ENCODE measurements around the gene LRCH1.

The LRCH1 gene

DNA sequence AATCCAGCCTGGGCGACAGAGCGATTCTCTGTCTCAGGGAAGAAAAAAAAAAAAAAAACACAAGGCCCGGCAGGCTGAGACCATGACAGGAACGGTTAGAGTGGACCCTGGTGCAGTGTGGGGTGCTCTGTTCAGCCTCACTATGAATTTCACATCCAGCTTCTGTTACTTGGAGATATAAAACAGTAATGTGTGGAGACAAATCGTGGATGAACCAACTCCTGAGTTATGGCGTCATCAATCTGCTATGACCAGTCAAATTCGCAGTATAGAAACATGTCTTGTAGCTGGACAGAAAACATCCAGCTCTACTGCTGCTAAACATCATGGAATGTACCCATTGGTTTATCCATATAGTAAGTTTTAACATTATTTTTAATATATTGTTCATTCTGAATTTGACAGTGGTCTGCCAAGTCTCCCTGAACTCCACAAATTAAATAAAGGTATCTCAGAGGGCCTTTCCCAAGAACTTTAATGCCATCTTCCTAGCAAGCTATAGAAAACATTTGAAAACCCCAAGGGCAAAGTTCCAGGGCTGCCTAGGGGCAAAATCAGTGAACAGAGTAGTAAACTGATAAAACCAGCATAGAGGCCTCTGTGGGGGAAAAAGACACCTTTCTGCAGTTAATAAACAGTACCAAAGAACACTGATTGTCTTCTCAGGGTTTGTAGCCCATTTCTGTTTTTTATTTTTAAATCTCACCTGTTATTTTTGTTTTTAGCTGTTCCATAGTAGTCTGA lies 75.8 kb downstream of the LRCH1 start:
- TF ChIP-seq GATA1 (IDR thresholded peaks at IDR 0.05; ENCODE audit: low read depth, low read length) (no peak), POLR2A (IDR thresholded peaks at IDR 0.05; ENCODE audit: low read length) (no peak)

GRCh38 chr13:46629811-46630413 lies 76.9 kb downstream of the LRCH1 start:
- no peak for TF ChIP-seq POLR2A (IDR thresholded peaks at IDR 0.05; ENCODE audit: low read length)
- no peak for TF ChIP-seq GATA1 (IDR thresholded peaks at IDR 0.05; ENCODE audit: low read depth, low read length)
- peak; percentile 8 to 55 for DNase-seq

More for the DNA sequence above, 75.8 kb downstream of the LRCH1 start:
- DNase-seq = no peak

DNA sequence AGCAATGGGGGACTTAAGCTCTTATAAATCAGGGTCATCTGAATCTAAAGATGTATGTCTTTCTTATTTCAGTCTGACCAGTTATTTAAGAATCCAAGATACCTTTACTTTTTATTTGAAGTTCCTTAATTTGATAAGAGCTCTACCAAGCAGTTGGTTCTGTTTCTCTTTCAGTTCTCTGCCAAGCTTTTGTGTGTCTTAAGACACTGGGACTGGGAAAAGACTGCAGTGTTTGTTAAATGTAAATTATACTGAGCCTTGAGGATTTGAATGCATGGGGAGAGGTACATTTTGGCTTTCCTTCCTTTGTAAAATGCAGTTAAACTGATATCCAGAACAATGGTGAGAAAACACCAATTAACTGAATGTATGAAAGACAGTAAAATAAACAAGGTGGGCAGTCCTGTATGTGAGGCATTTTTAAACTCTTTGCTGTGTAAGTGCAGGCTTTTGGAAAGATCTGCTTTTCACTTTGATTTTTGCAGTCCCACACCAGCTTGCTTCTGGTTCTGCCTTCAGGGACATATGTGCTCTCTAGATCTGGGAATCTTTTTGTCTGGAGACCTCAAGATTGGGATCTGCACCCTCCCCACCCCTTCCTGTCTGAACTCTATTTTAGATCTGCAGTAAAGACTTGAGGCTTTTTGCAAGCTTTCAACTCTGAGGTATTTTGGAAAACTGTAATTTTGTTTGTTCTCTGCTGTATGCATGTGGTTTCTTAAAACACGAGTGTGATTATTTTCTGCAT lies 77.6 kb downstream of the LRCH1 start:
- no peak for TF ChIP-seq POLR2A (IDR thresholded peaks at IDR 0.05; ENCODE audit: low read length)
- TF ChIP-seq GATA1 (IDR thresholded peaks at IDR 0.05; ENCODE audit: low read depth, low read length) = no peak
- peak in 1 of 2 experiments; percentile 7 for DNase-seq

DNA sequence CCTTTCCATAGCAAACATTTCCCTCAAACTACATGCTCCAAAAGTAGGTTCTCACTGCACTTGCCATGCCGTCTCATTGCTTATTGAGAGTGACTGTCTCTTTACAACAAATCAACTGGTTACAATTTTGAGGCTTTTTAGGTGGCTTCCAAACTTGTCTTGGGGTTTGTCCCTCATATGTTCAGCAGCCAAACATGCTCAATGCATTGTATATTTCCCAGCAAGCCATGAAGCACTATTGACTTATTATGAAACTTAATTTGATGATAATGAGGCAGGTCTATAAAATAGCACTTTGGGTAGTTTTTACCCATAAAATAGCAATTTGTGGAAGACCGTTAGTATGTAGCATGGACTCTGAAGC lies 78.2 kb downstream of the LRCH1 start:
- no peak for DNase-seq
- TF ChIP-seq POLR2A (IDR thresholded peaks at IDR 0.05; ENCODE audit: low read length) (no peak), GATA1 (IDR thresholded peaks at IDR 0.05; ENCODE audit: low read depth, low read length) (no peak)

GRCh38 chr13:46632176-46632575 lies 79.2 kb downstream of the LRCH1 start:
- no peak for DNase-seq

GRCh38 chr13:46633416-46633815 lies 80.4 kb downstream of the LRCH1 start:
- no peak for DNase-seq
- TF ChIP-seq POLR2A (IDR thresholded peaks at IDR 0.05; ENCODE audit: low read length) (no peak), GATA1 (IDR thresholded peaks at IDR 0.05; ENCODE audit: low read depth, low read length) (no peak)

More at GRCh38 chr13:46632176-46632575, 79.2 kb downstream of the LRCH1 start:
- TF ChIP-seq GATA1 (IDR thresholded peaks at IDR 0.05; ENCODE audit: low read depth, low read length) (no peak), POLR2A (IDR thresholded peaks at IDR 0.05; ENCODE audit: low read length) (no peak)

- TF ChIP-seq POLR2A (IDR thresholded peaks at IDR 0.05; ENCODE audit: low read length) = no peak
- no peak for TF ChIP-seq GATA1 (IDR thresholded peaks at IDR 0.05; ENCODE audit: low read depth, low read length)
- no peak for DNase-seq
Measured at GRCh38 chr13:46636451-46636850, 83.5 kb downstream of the LRCH1 start.

DNA sequence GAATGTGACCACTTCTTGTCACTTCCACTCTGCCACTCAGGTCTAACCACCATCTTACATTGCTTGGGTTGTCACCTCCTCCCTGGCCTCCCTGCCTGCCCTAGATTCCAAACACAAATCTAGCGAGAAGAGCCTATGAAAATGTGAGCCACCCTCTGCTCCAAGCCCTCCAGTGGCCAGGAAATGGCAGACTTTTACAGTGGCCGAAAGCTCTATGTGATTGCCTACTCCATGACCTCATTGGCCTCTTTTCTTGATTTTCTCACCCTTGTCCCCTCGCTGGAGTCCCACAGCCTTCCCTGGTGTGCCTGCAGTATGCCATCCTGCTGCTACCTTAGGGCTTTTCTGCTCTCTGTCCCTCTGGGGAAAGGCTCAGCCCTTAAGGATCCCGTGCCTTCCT lies 84.2 kb downstream of the LRCH1 start:
- DNase-seq = no peak
- TF ChIP-seq GATA1 (IDR thresholded peaks at IDR 0.05; ENCODE audit: low read depth, low read length) (no peak), POLR2A (IDR thresholded peaks at IDR 0.05; ENCODE audit: low read length) (no peak)

- TF ChIP-seq POLR2A (IDR thresholded peaks at IDR 0.05; ENCODE audit: low read length) (no peak), GATA1 (IDR thresholded peaks at IDR 0.05; ENCODE audit: low read depth, low read length) (no peak)
- DNase-seq = no peak
Measured at GRCh38 chr13:46638262-46638661, 85.3 kb downstream of the LRCH1 start.

DNA sequence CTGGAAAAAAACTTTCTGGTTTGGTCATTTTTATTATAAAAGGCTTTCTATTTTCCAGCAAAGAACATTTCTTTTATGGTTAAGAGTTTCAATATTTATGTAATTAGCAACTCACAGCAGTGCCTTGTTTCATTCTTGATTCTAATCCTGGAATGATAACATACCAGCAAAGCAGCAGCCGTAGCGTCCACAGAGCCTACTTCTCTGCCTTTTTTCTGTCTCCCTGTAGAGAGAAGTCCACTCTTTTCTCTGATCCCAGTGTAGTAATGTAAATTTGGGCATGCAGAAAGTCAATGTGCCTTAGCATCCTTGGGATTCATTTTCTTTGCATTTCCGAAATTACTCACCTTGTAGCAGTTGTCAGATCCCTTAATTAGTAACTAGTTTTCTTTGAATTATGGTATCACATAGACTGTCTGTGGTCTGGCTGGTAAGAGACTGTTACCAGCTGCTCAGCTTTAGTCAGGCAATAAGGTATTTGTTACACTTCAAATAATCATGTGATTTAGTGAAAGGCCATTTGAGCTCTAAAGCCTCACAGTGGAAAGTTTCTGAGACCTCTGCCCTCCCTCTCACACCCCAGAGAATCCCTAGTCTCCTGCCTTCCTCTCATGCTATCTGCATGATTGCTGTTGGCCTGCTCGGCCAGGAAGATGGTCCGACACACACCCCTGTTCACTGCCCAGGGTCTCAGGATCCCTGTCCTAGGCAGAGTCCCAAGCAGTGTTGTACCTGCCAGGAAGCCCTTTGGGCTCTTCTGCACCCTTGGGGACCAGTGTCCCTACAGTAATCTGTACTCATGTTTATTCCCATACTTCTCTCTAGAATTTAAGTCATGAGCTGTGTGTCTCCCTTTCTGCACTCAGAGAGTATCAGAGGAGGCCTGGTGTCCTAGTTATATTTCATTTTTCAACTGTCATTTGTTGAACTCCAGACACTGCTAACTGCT lies 86.3 kb downstream of the LRCH1 start:
- TF ChIP-seq POLR2A (IDR thresholded peaks at IDR 0.05; ENCODE audit: low read length) = no peak
- no peak for DNase-seq

DNA sequence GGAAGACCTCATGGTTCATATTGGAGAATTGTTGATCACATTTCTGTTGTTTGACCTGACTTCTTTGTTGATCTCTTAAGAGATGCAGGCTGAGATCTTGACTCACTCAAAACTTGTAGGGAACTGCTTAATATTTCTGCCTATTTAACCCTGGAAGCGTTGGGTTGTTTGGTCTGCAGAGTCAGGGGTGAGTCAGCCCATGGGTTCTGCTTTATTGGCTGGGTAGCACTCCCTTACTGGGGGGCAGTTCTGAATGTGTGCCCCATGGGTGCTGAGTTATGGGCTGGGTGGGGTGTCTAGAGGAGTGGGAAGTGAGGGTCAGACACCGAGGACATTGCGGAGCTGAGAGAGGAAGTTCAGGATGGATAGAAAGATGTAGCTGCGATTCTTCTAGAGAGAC lies 87.9 kb downstream of the LRCH1 start:
- no peak for DNase-seq
- TF ChIP-seq GATA1 (IDR thresholded peaks at IDR 0.05; ENCODE audit: low read depth, low read length) (no peak), POLR2A (IDR thresholded peaks at IDR 0.05; ENCODE audit: low read length) (no peak)

DNA sequence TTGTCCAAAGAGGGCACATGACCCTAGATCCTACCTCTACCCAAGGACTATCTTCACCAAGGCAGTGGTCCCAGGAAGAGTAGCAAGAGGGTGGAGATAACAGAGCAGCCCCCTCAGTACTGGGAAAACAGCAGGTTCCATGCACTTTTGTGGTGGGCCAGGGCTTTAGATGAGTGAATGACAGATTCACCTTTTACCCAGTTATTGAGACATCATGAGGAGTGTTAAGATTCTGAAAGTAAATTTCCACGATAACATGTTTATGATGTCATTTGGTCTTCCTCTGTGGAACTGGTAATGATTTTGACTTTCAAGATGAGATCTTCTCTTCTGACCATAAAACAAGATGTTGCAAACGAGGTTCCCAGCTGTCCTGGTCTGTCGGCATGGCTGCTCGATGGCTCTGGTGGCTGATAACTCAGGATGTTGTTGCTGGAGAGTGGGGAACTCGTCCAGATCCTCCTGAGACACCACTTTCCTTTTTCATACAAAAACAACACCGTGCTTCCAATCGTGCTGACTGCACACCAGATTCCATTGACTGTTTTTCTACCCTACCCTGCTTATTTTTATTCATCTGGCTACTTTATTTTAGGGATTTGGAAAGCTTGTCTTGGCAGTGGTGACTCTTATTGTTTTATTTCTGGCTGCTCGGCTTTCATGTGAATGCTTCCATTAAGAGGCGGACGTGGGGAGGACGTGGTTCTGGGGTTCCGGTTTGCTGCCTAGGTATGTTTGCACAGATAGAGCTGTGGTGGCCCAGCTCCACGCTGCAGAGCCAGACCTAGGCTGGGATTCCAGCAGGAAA lies 88.5 kb downstream of the LRCH1 start:
- no peak for TF ChIP-seq POLR2A (IDR thresholded peaks at IDR 0.05; ENCODE audit: low read length)
- TF ChIP-seq GATA1 (IDR thresholded peaks at IDR 0.05; ENCODE audit: low read depth, low read length) = no peak
- DNase-seq = no peak

DNA sequence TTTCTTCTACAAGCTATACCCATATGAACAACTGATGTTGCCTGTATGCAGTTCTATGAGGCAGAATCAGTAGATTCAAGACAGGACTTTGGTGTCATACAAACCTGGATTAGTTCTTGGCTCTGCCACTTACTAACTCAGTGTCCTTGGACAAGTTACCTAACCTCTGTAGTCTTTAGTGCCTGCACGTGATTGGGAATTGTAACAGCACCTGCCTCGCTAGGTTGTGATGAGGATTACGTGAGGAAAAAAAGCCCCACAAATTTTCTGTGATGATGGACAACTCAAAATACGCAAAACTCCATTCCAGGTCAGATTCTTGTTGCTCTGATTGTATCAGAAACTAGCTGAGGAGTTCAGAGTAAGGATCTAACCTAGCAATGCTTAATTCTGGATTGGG lies 89.3 kb downstream of the LRCH1 start:
- DNase-seq = no peak
- TF ChIP-seq GATA1 (IDR thresholded peaks at IDR 0.05; ENCODE audit: low read depth, low read length) = no peak
- no peak for TF ChIP-seq POLR2A (IDR thresholded peaks at IDR 0.05; ENCODE audit: low read length)

Data from erythroblast (primary cell).